Panc1 (cell line): ENCODE measurements around the gene H1-8. TPM values are rescaled to one million over a fixed set of nuclear protein-coding genes. Genes with fewer than 3 reads are reported as not detected.

ENCODE experiments used
- ATAC-seq: fragments of 200-7000 bp; cut with Tn5 transposase; 2 replicates; pipeline ENCODE4 v1.9.1; 2020; ENCODE audit warnings: mild to moderate bottlenecking, moderate library complexity
- BruUV-seq: library from RNA; stranded (reverse); fragments of 400-500 nt; replicated peaks from 2 replicates; lab custom pipeline; 2021; lab: Mats Ljungman, UMichigan
- CTCF ChIA-PET: fragments of 300-600 bp; sonication (Branson Sonifier 250); formaldehyde crosslinking; loops from one replicate; lab custom pipeline; 2022; ENCODE audit warnings: antibody characterized with exemption; lab: Charles Lee
- POLR2A ChIA-PET: fragments of 300-600 bp; sonication (Branson Sonifier 250); formaldehyde crosslinking; loops from one replicate; lab custom pipeline; 2022; ENCODE audit warnings: antibody characterized with exemption; lab: Charles Lee
- DNase-seq: peaks from one replicate; pipeline ENCODE4 v3.0.0-alpha.2; 2010; ENCODE audit warnings: low read depth, low spot score
- H3K27ac ChIP-seq: 2 replicates; pipeline ENCODE4 v1.5.1; 2011; ENCODE audit warnings: mild to moderate bottlenecking, low read length, inconsistent platforms
- H3K27me3 ChIP-seq: fragments of 200-500 bp; sonication (Bioruptor generic); 2 replicates; pipeline ENCODE4 v1.6.0; 2014; ENCODE audit warnings: low read length, inconsistent platforms; ENCODE audit not compliant: control insufficient read depth, insufficient read depth
- H3K36me3 ChIP-seq: fragments of 200-500 bp; sonication (Bioruptor generic); 2 replicates; pipeline ENCODE4 v1.5.1; 2014; ENCODE audit warnings: inconsistent platforms, mild to moderate bottlenecking, low read length, moderate library complexity; ENCODE audit not compliant: control insufficient read depth, insufficient read depth
- H3K4me1 ChIP-seq: 2 replicates; pipeline ENCODE4 v1.5.1; 2011; ENCODE audit warnings: inconsistent platforms, mild to moderate bottlenecking, low read length, moderate library complexity; ENCODE audit not compliant: control insufficient read depth, insufficient read depth
- H3K4me3 ChIP-seq, 2 experiments: 2 replicates each; pipeline ENCODE4 v1.5.1; 2011 to 2012; ENCODE audit warnings: low read depth in 2 of 2, low read length in 2 of 2, mild to moderate bottlenecking in 2 of 2, inconsistent platforms in 1 of 2, moderate library complexity in 1 of 2
- H3K9me3 ChIP-seq: fragments of 200-500 bp; sonication (Bioruptor generic); 2 replicates; pipeline ENCODE4 v1.5.1; 2014; ENCODE audit warnings: low read depth, mild to moderate bottlenecking, inconsistent platforms, low read length, moderate library complexity; ENCODE audit not compliant: control insufficient read depth, insufficient read depth
- POLR2AphosphoS5 ChIP-seq: IDR thresholded peaks from 2 replicates; pipeline ENCODE4 v1.6.1; 2012; ENCODE audit warnings: mild to moderate bottlenecking, low read depth, low read length, moderate library complexity
- SIN3A ChIP-seq: IDR thresholded peaks from 2 replicates; pipeline ENCODE4 v1.6.1; 2012; ENCODE audit warnings: low read depth, mild to moderate bottlenecking, low read length, moderate library complexity, borderline replicate concordance; ENCODE audit not compliant: insufficient read depth
- TCF7L2 ChIP-seq: IDR thresholded peaks from 2 replicates; pipeline ENCODE4 v1.6.1; 2011; ENCODE audit warnings: mild to moderate bottlenecking, low read depth, low read length, inconsistent platforms
- in situ Hi-C: cut with HindIII; loops from 2 replicates; pipeline ENCODE4 v1.10.0; 2016; ENCODE audit warnings: low sequenced_read_pairs, low pct_unique_long_range_greater_than_20kb
- intact Hi-C: fragments of 100-400 bp; cut with micrococcal nuclease; formaldehyde crosslinking; loops from one replicate; pipeline ENCODE4 v1.10.0; 2022; ENCODE audit not compliant: unreplicated experiment
- total RNA-seq: library from RNA; stranded (reverse); gene quantifications from one replicate; pipeline ENCODE4 v1.2.1, GENCODE V29; 2021; ENCODE audit not compliant: unreplicated experiment
- TF ChIP-seq, protein P1 (sequence below): fragments of 450-650 bp; IDR thresholded peaks from 2 replicates; pipeline ENCODE4 v1.5.1; 2017; ENCODE audit warnings: mild to moderate bottlenecking
- TF ChIP-seq, protein P2 (sequence below), 2 experiments: IDR thresholded peaks; 2 replicates each; pipeline ENCODE4 v1.6.1; 2011 to 2012; ENCODE audit warnings: low read depth in 2 of 2, control low read depth in 1 of 2, low read length in 1 of 2, mild to moderate bottlenecking in 1 of 2, moderate library complexity in 1 of 2; ENCODE audit not compliant: insufficient read depth in 1 of 2

H1-8 gene
- total RNA-seq, 1 experiment from 2014 or later = not detected

DNA sequence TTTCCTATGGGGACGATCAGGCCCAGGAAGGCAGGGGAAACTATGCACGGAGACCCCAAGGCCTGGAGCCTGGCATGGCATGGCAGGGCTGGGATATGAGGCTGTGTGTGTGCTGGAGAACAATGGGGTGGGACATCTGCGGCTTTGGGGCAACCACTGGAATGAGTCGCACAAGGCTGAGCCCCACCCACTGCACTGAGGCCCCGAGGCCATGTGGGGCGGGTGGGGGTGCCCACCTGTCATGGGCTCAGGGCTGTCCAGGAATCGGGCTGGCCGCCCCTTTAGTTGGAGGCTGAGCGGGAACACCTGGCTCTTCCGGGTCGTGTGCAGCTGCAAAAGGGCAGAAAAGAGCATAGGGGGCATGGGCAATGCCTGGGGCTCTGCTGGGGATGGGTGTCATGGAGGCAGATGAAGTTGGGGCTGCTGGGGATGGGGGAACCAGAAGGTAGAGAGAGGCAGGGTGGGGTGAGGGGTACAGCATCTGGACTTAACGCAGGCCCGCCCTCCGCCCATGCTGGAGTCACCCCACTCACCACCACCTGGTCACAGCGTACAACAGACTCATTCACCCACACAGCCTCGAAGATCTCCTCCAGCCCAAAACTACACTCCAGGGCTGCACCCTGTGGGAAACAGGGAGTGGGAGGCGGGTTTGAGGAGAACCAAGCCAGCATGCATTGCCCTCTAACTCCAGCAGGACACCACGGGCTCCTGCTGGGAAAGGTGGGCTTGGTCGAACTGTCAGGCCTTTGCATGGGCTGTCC is 32.4 kb downstream of the H1-8 start:
- TF ChIP-seq POLR2AphosphoS5 (no peak), TCF7L2 (no peak), SIN3A (no peak)
- TF ChIP-seq, protein P1, sequence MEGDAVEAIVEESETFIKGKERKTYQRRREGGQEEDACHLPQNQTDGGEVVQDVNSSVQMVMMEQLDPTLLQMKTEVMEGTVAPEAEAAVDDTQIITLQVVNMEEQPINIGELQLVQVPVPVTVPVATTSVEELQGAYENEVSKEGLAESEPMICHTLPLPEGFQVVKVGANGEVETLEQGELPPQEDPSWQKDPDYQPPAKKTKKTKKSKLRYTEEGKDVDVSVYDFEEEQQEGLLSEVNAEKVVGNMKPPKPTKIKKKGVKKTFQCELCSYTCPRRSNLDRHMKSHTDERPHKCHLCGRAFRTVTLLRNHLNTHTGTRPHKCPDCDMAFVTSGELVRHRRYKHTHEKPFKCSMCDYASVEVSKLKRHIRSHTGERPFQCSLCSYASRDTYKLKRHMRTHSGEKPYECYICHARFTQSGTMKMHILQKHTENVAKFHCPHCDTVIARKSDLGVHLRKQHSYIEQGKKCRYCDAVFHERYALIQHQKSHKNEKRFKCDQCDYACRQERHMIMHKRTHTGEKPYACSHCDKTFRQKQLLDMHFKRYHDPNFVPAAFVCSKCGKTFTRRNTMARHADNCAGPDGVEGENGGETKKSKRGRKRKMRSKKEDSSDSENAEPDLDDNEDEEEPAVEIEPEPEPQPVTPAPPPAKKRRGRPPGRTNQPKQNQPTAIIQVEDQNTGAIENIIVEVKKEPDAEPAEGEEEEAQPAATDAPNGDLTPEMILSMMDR = no peak
- TF ChIP-seq, protein P2, sequence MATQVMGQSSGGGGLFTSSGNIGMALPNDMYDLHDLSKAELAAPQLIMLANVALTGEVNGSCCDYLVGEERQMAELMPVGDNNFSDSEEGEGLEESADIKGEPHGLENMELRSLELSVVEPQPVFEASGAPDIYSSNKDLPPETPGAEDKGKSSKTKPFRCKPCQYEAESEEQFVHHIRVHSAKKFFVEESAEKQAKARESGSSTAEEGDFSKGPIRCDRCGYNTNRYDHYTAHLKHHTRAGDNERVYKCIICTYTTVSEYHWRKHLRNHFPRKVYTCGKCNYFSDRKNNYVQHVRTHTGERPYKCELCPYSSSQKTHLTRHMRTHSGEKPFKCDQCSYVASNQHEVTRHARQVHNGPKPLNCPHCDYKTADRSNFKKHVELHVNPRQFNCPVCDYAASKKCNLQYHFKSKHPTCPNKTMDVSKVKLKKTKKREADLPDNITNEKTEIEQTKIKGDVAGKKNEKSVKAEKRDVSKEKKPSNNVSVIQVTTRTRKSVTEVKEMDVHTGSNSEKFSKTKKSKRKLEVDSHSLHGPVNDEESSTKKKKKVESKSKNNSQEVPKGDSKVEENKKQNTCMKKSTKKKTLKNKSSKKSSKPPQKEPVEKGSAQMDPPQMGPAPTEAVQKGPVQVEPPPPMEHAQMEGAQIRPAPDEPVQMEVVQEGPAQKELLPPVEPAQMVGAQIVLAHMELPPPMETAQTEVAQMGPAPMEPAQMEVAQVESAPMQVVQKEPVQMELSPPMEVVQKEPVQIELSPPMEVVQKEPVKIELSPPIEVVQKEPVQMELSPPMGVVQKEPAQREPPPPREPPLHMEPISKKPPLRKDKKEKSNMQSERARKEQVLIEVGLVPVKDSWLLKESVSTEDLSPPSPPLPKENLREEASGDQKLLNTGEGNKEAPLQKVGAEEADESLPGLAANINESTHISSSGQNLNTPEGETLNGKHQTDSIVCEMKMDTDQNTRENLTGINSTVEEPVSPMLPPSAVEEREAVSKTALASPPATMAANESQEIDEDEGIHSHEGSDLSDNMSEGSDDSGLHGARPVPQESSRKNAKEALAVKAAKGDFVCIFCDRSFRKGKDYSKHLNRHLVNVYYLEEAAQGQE (IDR thresholded peaks at IDR 0.05; ENCODE audit: insufficient read depth in 1 of 2, low read depth in 2 of 2, low read length in 1 of 2) = no peak
- intact Hi-C loops = no loop called here
- ATAC-seq (no peak), DNase-seq (no peak)
- no peak overlapping the region for H3K27ac ChIP-seq
- CTCF ChIA-PET = no interaction called here
- H3K36me3 ChIP-seq = peaks cover 3% of the 10 kb centered on the region; the same call in 1 of the 2 replicates
- POLR2A ChIA-PET = no interaction called here
- peaks cover 21% of the 10 kb centered on the region for H3K4me1 ChIP-seq
- H3K9me3 ChIP-seq = no peaks in the 10 kb centered on the region
- no peaks in the 10 kb centered on the region for H3K27me3 ChIP-seq
- H3K4me3 ChIP-seq = no peak overlapping the region
- no TSS peak for BruUV-seq
- in situ Hi-C loops = no loop called here

DNA sequence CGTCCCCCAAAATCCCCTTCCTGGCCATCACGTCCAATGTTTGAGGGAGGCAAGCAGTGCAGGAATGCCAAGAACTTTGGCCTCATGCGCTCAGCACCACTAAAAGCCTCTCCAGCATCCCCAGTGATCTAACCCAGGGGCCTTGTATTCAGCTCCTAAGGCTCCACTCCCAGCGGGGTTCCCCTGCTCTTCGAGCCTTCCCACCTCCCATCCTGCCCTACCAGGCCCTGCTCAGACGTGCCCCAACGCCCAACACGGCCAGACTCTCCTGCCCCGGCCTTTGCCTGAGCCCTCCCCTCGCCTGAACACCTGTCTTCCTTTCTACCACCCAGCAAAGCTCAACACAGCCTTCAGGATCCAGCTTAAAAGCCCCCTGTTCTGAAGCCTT is 33.0 kb downstream of the H1-8 start:
- in situ Hi-C loops = no loop called here
- peaks cover 3% of the 10 kb centered on the region; the same call in 1 of the 2 replicates for H3K36me3 ChIP-seq
- ChIA-PET CTCF (no interaction called here), POLR2A (no interaction called here)
- BruUV-seq = TSS peak; percentile 56
- intact Hi-C loops = no loop called here
- H3K9me3 ChIP-seq = no peaks in the 10 kb centered on the region
- no peaks in the 10 kb centered on the region for H3K27me3 ChIP-seq
- ATAC-seq (0 out of 2 replicates have a peak, but pooled peaks have one; percentile 12), DNase-seq (no peak)
- TF ChIP-seq, protein P2 (IDR thresholded peaks at IDR 0.05; ENCODE audit: insufficient read depth in 1 of 2, low read depth in 2 of 2, low read length in 1 of 2) = no peak
- TF ChIP-seq, protein P1 = no peak
- TF ChIP-seq POLR2AphosphoS5 = no peak
- no peak for TF ChIP-seq TCF7L2
- no peak for TF ChIP-seq SIN3A
- peaks cover 21% of the 10 kb centered on the region for H3K4me1 ChIP-seq
- H3K27ac ChIP-seq = no peak overlapping the region
- H3K4me3 ChIP-seq = no peak overlapping the region
